ENCODE measurements around the gene POU2F3.

The POU2F3 gene

DNA sequence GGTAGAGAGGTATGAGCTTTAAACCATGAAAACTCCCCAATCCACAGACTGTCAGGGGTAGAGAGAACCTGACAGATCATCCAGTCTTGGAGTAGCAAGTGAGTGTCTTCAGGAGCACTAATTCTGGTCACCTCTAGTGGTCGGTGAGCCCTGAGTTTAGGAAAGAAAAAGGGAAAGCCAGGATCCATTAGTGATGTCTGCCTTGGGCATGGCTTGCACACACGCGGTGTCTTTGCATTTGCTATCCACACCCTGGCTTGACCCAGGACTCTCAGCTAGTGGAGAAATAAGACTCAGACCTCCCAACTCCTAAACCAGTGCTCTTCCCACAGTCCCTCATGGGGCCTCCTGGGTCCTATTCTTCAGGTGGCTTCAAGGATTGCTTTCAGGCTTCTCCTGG, 19.3 kb downstream of the POU2F3 start:
- TF ChIP-seq CTCF (IDR thresholded peaks at IDR 0.05): no peak
- intact Hi-C loops (cut with DNase I; ENCODE audit: low total_unique reads): no loop called here
- Histone ChIP-seq H3K9me3 (no peaks in the 10 kb centered on the region), H3K36me3 (no peaks in the 10 kb centered on the region), H3K27ac (no peak overlapping the region), H3K27me3 (peaks cover 0 to 49% of the 10 kb centered on the region in 2 donors), H3K4me3 (no peak overlapping the region), H3K4me1 (no peaks in the 10 kb centered on the region)
- DNase-seq: no peak

GRCh38 chr11:120259988-120260565, 20.1 kb downstream of the POU2F3 start:
- no peaks in the 10 kb centered on the region for H3K4me1 ChIP-seq
- intact Hi-C loops (cut with DNase I; ENCODE audit: low total_unique reads): no loop called here
- peaks cover 0 to 42% of the 10 kb centered on the region in 2 donors for H3K27me3 ChIP-seq
- no peaks in the 10 kb centered on the region for H3K36me3 ChIP-seq
- no peaks in the 10 kb centered on the region for H3K9me3 ChIP-seq
- DNase-seq: no peak
- no peak overlapping the region for H3K4me3 ChIP-seq
- no peak for TF ChIP-seq CTCF (IDR thresholded peaks at IDR 0.05)
- H3K27ac ChIP-seq: no peak overlapping the region

DNA sequence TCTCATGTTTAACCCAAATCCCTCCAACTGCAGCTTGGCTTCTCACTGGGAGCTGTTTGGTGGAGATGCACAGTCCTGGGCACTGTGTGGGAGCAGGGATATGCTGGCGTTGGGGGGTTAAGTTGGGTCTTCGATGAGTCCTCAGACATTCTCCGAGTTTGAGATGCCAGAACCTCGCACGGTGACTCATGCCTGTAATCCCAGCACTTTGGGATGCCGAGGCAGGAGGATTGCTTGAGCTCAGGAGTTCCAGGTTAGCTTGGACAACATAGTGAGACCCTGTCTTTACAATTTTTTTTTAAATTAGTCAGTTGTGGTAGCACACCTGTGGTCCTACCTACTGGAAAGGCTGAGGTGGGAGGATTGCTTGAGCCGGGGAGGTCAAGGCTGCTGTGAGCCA, 20.7 kb downstream of the POU2F3 start:
- no peaks in the 10 kb centered on the region for H3K36me3 ChIP-seq
- no peaks in the 10 kb centered on the region for H3K4me1 ChIP-seq
- no peak for TF ChIP-seq CTCF (IDR thresholded peaks at IDR 0.05)
- H3K27ac ChIP-seq: no peak overlapping the region
- intact Hi-C loops (cut with DNase I; ENCODE audit: low total_unique reads): no loop called here
- H3K9me3 ChIP-seq: no peaks in the 10 kb centered on the region
- H3K4me3 ChIP-seq: no peak overlapping the region
- no peak for DNase-seq
- H3K27me3 ChIP-seq: peaks cover 0 to 36% of the 10 kb centered on the region in 2 donors

DNA sequence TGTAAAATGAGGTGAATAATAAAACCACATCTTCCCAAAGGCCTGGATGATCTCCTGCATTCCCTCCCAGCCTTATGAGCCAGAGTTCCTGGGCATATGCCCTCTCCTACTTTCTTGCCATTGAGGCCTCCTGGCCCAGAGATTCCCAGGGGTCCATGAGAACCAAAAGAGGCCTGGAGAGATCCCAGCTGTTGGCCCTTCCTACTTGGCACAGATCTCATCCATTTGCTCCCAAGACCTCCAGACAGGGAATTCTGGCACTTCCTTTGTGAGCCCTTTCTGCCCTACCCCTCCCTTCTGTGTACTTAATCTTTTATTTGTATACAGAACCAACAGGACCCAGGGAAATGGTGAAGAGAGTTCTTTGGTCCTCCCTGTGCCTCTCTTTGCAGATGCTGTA, 21.4 kb downstream of the POU2F3 start:
- Histone ChIP-seq H3K27ac (no peak overlapping the region), H3K36me3 (no peaks in the 10 kb centered on the region), H3K4me3 (no peak overlapping the region), H3K4me1 (no peaks in the 10 kb centered on the region), H3K9me3 (no peaks in the 10 kb centered on the region), H3K27me3 (peaks cover 0 to 29% of the 10 kb centered on the region in 2 donors)
- no peak for DNase-seq
- intact Hi-C loops (cut with DNase I; ENCODE audit: low total_unique reads): no loop called here
- no peak for TF ChIP-seq CTCF (IDR thresholded peaks at IDR 0.05)

DNA sequence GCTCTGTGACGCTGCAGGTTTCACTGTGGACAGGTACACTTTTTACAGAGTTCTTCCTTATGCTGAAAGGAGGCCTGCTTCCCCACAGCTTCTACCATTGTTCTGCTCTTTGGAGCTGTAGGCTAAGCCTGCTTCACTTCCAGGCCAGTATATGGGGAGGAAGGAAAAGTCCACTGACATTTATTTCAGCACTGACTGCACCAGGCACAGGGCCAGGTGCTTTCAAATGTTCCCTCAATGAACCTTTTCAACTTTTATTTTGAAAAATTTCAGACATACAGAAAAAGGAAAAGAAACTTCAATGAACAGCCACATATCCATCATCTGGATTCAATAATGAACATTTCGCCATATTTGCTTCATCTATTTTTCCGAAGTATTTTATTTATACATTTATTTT, 22.0 kb downstream of the POU2F3 start:
- Histone ChIP-seq H3K4me1 (no peaks in the 10 kb centered on the region), H3K36me3 (no peaks in the 10 kb centered on the region), H3K9me3 (no peaks in the 10 kb centered on the region), H3K27ac (no peak overlapping the region), H3K4me3 (no peak overlapping the region), H3K27me3 (peaks cover 0 to 23% of the 10 kb centered on the region in 2 donors)
- no peak for TF ChIP-seq CTCF (IDR thresholded peaks at IDR 0.05)
- intact Hi-C loops (cut with DNase I; ENCODE audit: low total_unique reads): no loop called here
- no peak for DNase-seq

DNA sequence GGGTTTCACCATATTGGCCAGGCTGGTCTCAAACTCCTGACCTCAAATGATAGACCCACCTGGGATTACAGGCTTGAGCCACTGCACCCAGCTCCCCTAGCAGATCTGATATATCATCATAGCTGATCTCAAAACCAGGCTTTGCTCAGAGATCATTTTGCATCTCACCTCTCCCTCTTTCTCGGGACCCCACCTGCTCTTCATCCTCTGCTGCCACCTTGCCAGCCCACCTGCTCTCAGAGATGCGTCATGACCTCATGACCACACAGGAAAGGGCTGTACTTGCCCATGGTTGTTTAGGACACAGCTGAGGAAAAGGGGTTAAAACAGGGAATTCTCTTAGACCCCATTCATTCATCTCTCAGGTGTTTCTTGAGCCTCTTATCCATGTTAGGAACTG, 27.4 kb downstream of the POU2F3 start:
- TF ChIP-seq CTCF (IDR thresholded peaks at IDR 0.05): no peak
- Histone ChIP-seq H3K4me3 (no peak overlapping the region), H3K27ac (no peak overlapping the region), H3K27me3 (peaks cover 0 to 27% of the 10 kb centered on the region in 2 donors), H3K4me1 (no peaks in the 10 kb centered on the region), H3K9me3 (no peaks in the 10 kb centered on the region), H3K36me3 (no peaks in the 10 kb centered on the region)
- no peak for DNase-seq
- intact Hi-C loops (cut with DNase I; ENCODE audit: low total_unique reads): no loop called here

Measured in tibial artery (tissue), 4 donors.